ENCODE measurements around the gene C5orf15. TPM values are rescaled to one million over a fixed set of nuclear protein-coding genes. Genes with fewer than 3 reads are reported as not detected.

Gene C5orf15
- total RNA-seq, 1 donor from 2014 or later, result 120 TPM

GRCh38 chr5:133921979-133922378 is 46.4 kb downstream of the C5orf15 start:
- Histone ChIP-seq H3K36me3 (no peaks in the 10 kb centered on the region), H3F3A (ENCODE audit: low read depth) (no peaks in the 10 kb centered on the region), H4K20me1 (ENCODE audit: low read depth) (no peaks in the 10 kb centered on the region), H3K27me3 (no peaks in the 10 kb centered on the region), H3K4me1 (no peaks in the 10 kb centered on the region), H3K9ac (no peak overlapping the region), H3K27ac (no peak overlapping the region), H3K79me2 (ENCODE audit: low read depth) (no peaks in the 10 kb centered on the region), H3K4me2 (no peak overlapping the region), H2AFZ (replicated peaks) (no peak overlapping the region), H3K9me3 (ENCODE audit: low read depth) (no peaks in the 10 kb centered on the region), H3K4me3 (no peak overlapping the region)
- Mint-ChIP-seq H3K4me3 (no peak overlapping the region), H3K36me3 (no peaks in the 10 kb centered on the region), H3K27ac (no peak overlapping the region), H3K9me3 (no peaks in the 10 kb centered on the region), H3K4me1 (peaks cover 6% of the 10 kb centered on the region), H3K27me3 (ENCODE audit: insufficient read depth, low read depth) (peaks cover 8% of the 10 kb centered on the region)
- TF ChIP-seq CTCF (IDR thresholded peaks at IDR 0.05), result no peak
- no peak for TF ChIP-seq EZH2phosphoT487 (IDR thresholded peaks at IDR 0.05)
- no peak for TF ChIP-seq EZH2 (IDR thresholded peaks at IDR 0.05)
- DNase-seq (ENCODE audit: low spot score), result no peak

- peaks cover 6% of the 10 kb centered on the region for H3K4me1 Mint-ChIP-seq
- Histone ChIP-seq H3K4me1 (no peaks in the 10 kb centered on the region), H3K27me3 (no peaks in the 10 kb centered on the region), H3K79me2 (ENCODE audit: low read depth) (no peaks in the 10 kb centered on the region), H3K36me3 (no peaks in the 10 kb centered on the region), H3K27ac (no peak overlapping the region), H3K4me3 (no peak overlapping the region), H3K9me3 (ENCODE audit: low read depth) (no peaks in the 10 kb centered on the region), H3K9ac (no peak overlapping the region), H2AFZ (replicated peaks) (no peak overlapping the region), H4K20me1 (ENCODE audit: low read depth) (no peaks in the 10 kb centered on the region), H3K4me2 (no peak overlapping the region), H3F3A (ENCODE audit: low read depth) (no peaks in the 10 kb centered on the region)
- H3K27me3 Mint-ChIP-seq (ENCODE audit: insufficient read depth, low read depth), result peaks cover 8% of the 10 kb centered on the region
- TF ChIP-seq EZH2phosphoT487 (IDR thresholded peaks at IDR 0.05) (no peak), CTCF (IDR thresholded peaks at IDR 0.05) (no peak), EZH2 (IDR thresholded peaks at IDR 0.05) (no peak)
- no peak for DNase-seq (ENCODE audit: low spot score)
- H3K27ac Mint-ChIP-seq, result no peak overlapping the region
- no peaks in the 10 kb centered on the region for H3K36me3 Mint-ChIP-seq
- no peak overlapping the region for H3K4me3 Mint-ChIP-seq
- H3K9me3 Mint-ChIP-seq, result no peaks in the 10 kb centered on the region
Measured at GRCh38 chr5:133921069-133921468, 47.4 kb downstream of the C5orf15 start.

GRCh38 chr5:133919148-133920136 is 49.0 kb downstream of the C5orf15 start:
- Histone ChIP-seq H3K79me2 (ENCODE audit: low read depth) (no peaks in the 10 kb centered on the region), H3K27ac (no peak overlapping the region), H3F3A (ENCODE audit: low read depth) (no peaks in the 10 kb centered on the region), H3K9ac (no peak overlapping the region), H3K27me3 (no peaks in the 10 kb centered on the region), H2AFZ (replicated peaks) (no peak overlapping the region), H3K4me3 (no peak overlapping the region), H3K36me3 (no peaks in the 10 kb centered on the region), H3K4me1 (no peaks in the 10 kb centered on the region), H3K4me2 (no peak overlapping the region), H4K20me1 (ENCODE audit: low read depth) (no peaks in the 10 kb centered on the region), H3K9me3 (ENCODE audit: low read depth) (no peaks in the 10 kb centered on the region)
- H3K9me3 Mint-ChIP-seq, result no peaks in the 10 kb centered on the region
- H3K4me1 Mint-ChIP-seq, result peaks cover 6% of the 10 kb centered on the region
- H3K27ac Mint-ChIP-seq, result no peak overlapping the region
- H3K36me3 Mint-ChIP-seq, result no peaks in the 10 kb centered on the region
- no peak overlapping the region for H3K4me3 Mint-ChIP-seq
- H3K27me3 Mint-ChIP-seq (ENCODE audit: insufficient read depth, low read depth), result peaks cover 2% of the 10 kb centered on the region
- no peak for TF ChIP-seq EZH2 (IDR thresholded peaks at IDR 0.05)
- no peak for TF ChIP-seq CTCF (IDR thresholded peaks at IDR 0.05)
- no peak for TF ChIP-seq EZH2phosphoT487 (IDR thresholded peaks at IDR 0.05)
- DNase-seq (ENCODE audit: low spot score), result no peak
